Bronchial epithelial cell (primary cell): ENCODE data around the gene HSD11B1. TPM values are rescaled to one million over a fixed set of nuclear protein-coding genes. Genes with fewer than 3 reads are reported as not detected.

Source experiments
- DNase-seq: peaks from one replicate; pipeline ENCODE4 v3.0.0-alpha.2; 2010; ENCODE audit warnings: low read depth
- FAIRE-seq: peaks from 2 replicates; lab custom pipeline; 2011; peaks lifted over from hg19 to GRCh38; lab: Jason Lieb, UNC
- H3K27me3 ChIP-seq: 2 replicates; pipeline ENCODE4 v1.5.1; 2011; ENCODE audit warnings: low read length; ENCODE audit not compliant: control insufficient read depth, insufficient read depth
- H3K36me3 ChIP-seq: 2 replicates; pipeline ENCODE4 v1.5.1; 2011; ENCODE audit warnings: low read length; ENCODE audit not compliant: control insufficient read depth, insufficient read depth
- H3K4me3 ChIP-seq: 2 replicates; pipeline ENCODE4 v1.5.1; 2011; ENCODE audit warnings: mild to moderate bottlenecking, low read depth, low read length, control low read depth
- total RNA-seq: library from RNA; depleted of rRNA; stranded (reverse); fragments of >200 nt; gene quantifications from 2 replicates; pipeline ENCODE4 v1.2.1, GENCODE V29; 2014
- TF ChIP-seq, protein P1 (sequence below): IDR thresholded peaks from 2 replicates; pipeline ENCODE4 v1.5.1; 2011; ENCODE audit warnings: mild to moderate bottlenecking, moderate library complexity, low read length, control low read depth, inconsistent platforms; ENCODE audit not compliant: insufficient read depth, severe bottlenecking

The HSD11B1 gene
- total RNA-seq, 1 donor from 2014 or later, result 10.5 TPM

DNA sequence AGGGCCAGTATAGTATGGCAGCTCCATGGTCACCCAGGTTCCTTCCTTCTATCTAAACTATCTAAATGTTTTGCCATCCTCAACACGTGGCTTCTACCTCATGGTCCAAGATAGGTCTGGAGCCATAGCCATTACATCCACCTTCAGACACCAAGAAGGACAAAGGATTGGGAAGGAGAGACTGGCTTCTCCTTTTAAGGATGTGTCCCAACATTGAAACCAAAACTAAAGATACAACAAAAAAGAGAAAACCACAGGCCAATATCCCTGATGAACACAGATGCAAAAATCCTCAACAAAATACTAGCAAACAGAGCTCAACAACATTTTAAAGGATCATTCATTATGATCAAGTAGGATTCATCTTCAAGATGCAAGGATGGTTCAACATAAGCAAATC is 24.8 kb downstream of the HSD11B1 start:
- H3K4me3 ChIP-seq, result no peak overlapping the region
- TF ChIP-seq, protein P1, sequence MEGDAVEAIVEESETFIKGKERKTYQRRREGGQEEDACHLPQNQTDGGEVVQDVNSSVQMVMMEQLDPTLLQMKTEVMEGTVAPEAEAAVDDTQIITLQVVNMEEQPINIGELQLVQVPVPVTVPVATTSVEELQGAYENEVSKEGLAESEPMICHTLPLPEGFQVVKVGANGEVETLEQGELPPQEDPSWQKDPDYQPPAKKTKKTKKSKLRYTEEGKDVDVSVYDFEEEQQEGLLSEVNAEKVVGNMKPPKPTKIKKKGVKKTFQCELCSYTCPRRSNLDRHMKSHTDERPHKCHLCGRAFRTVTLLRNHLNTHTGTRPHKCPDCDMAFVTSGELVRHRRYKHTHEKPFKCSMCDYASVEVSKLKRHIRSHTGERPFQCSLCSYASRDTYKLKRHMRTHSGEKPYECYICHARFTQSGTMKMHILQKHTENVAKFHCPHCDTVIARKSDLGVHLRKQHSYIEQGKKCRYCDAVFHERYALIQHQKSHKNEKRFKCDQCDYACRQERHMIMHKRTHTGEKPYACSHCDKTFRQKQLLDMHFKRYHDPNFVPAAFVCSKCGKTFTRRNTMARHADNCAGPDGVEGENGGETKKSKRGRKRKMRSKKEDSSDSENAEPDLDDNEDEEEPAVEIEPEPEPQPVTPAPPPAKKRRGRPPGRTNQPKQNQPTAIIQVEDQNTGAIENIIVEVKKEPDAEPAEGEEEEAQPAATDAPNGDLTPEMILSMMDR, result no peak

DNA sequence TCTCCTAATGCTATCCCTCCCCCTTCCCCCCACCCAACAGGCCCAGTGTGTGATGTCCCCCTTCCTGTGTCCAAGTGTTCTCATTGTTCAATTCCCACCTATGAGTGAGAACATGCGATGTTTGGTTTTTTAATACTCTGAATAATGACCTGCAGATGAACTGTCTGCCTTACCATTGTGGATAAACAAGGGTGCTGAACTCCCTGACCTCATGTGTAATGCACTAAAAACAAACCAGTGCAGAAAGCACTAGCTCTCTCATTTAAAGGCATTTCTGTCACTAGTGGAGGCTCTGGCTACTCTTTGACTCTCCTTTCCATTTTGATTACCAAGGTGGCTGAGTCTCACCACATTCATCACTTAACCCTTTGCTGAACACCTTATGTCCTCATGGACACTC is 28.1 kb downstream of the HSD11B1 start:
- H3K27me3 ChIP-seq, result no peaks in the 10 kb centered on the region
- no peaks in the 10 kb centered on the region for H3K36me3 ChIP-seq
- no peak for FAIRE-seq
- H3K4me3 ChIP-seq, result no peak overlapping the region
- DNase-seq, result no peak
- TF ChIP-seq, protein P1, result no peak

More for the DNA sequence above, 24.8 kb downstream of the HSD11B1 start:
- no peaks in the 10 kb centered on the region for H3K36me3 ChIP-seq
- no peak for FAIRE-seq
- no peak for DNase-seq
- H3K27me3 ChIP-seq, result no peaks in the 10 kb centered on the region

DNA sequence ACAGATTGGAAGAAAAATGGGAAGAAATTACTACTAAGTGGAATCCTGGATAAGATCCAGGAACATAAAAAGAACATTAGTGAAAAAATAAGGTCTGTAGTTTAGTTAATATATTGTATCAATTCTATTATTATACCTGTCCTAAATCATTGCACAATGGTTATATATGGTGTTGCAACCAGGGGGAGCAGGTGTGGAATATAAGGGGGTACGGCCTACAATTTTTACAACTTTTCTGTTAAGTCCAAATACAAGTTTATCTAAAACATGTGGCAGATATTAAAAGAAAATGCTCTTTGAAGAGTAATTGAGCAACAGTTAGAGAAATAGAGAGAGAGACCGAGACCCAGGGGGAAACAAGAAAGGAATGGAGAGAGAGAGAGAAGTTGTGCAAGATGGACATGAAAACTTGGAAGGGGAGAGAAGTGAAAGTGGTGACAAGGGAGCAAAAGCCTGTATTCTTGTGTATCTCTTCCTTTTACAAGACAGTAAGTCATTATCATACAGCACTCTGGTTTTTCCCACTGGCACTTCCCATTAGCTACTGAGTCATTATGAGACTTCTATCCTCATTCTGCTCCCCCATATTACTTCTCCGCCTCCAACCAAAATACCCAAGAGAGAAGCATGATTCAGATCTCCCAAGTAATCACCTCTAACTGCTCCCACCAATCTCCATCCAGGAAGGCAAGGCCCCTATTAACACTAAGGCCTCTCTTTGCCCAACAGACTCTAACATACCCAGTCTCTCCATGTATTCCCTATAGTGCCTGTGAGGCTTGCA is 29.0 kb downstream of the HSD11B1 start:
- Histone ChIP-seq H3K27me3 (no peaks in the 10 kb centered on the region), H3K4me3 (no peak overlapping the region), H3K36me3 (no peaks in the 10 kb centered on the region)
- TF ChIP-seq, protein P1, result no peak
- FAIRE-seq (no peak), DNase-seq (peak; percentile 51)

DNA sequence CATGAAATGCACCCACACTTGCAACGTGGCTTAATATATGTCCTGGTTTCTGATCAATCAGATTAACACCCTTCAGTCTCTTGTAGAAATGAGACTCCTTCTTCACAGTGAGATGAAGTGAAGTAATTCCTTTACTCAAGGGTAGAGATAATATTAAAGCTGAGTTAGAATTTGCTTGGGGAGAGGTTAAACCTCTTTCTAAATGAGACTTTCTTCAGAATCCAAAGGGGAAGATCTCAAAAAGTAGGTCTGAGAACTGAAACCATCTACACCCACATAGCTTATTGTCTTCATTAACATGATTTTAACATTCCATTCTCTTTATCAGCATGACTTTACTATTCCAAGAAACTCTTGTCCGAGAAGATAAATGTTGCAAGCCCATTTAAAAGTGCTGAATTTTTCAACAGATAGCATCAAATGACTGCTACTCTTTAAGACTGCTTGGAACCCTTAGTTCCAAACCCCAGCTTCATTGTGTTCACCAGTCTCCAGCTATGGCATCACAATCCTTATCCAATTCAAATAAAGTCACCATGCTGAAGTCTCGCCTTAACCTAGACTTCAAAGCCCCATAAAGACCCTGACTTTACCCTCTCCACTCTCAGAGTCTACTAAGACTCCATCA is 32.0 kb downstream of the HSD11B1 start:
- TF ChIP-seq, protein P1, result no peak
- no peaks in the 10 kb centered on the region for H3K36me3 ChIP-seq
- no peaks in the 10 kb centered on the region for H3K27me3 ChIP-seq
- DNase-seq, result no peak
- FAIRE-seq, result no peak
- no peak overlapping the region for H3K4me3 ChIP-seq

DNA sequence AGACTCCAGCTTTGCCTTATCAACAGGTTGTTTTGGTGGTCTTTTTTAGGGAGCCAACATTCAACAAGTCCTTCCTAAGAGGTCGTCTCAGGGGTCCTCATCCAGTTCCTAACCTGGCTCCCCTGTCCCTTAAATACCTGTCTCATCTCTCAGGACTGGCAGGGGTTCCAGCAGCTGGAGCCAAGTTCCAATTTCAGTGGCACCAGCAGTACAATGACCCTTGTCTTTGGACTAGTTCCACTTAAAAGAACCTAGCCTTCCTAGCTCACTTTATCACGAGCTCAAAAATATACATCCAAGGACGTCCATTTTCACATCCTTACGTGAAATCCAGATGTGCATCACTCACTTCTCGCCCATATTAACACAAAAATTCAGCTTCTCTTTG is 32.5 kb downstream of the HSD11B1 start:
- FAIRE-seq, result no peak
- TF ChIP-seq, protein P1, result no peak

DNA sequence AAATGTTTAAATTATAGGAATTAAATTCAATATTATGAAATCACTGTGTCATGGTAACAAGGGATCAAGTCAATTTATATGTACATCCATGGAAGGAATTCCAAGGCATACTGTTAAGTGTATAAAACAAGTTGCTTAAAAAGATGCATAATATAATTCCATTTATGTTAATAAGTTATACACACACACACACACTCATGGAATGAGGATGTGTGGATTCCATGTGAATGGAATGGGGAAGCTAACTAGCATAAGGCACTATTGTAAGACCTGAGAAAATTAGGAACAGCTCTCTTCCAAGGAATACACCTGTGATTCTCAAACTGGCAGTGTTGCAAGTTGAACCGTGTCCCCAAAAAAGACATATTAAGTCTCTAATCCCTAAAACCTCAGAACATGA is 33.6 kb downstream of the HSD11B1 start:
- DNase-seq (peak; percentile 26), FAIRE-seq (no peak)
- TF ChIP-seq, protein P1, result no peak
- Histone ChIP-seq H3K27me3 (no peaks in the 10 kb centered on the region), H3K36me3 (no peaks in the 10 kb centered on the region), H3K4me3 (no peak overlapping the region)

More for the DNA sequence above, 32.5 kb downstream of the HSD11B1 start:
- H3K36me3 ChIP-seq, result no peaks in the 10 kb centered on the region
- no peaks in the 10 kb centered on the region for H3K27me3 ChIP-seq
- no peak for DNase-seq
- H3K4me3 ChIP-seq, result no peak overlapping the region
